ENCODE results near the gene IRAK2.

DNA sequence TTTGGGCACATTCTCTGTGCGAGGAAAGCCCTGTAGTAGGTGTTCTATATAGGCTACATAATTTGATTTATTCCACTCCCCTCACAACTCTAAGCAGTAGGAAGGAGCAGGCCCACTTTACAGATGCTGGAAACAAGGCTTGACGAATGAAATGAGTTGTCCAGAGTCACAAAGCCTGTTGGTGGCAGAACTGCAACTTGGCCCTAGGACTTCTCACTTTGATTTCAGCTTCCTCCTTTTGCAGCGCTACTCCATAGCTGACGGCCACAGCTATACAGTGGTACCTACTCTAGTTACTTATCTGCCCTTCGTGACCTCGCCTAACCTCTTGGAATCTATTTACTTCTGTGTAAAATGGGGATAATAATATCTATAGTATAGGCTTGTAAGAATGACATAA is 2.5 kb upstream of the IRAK2 start:
- TF ChIP-seq, protein P1, sequence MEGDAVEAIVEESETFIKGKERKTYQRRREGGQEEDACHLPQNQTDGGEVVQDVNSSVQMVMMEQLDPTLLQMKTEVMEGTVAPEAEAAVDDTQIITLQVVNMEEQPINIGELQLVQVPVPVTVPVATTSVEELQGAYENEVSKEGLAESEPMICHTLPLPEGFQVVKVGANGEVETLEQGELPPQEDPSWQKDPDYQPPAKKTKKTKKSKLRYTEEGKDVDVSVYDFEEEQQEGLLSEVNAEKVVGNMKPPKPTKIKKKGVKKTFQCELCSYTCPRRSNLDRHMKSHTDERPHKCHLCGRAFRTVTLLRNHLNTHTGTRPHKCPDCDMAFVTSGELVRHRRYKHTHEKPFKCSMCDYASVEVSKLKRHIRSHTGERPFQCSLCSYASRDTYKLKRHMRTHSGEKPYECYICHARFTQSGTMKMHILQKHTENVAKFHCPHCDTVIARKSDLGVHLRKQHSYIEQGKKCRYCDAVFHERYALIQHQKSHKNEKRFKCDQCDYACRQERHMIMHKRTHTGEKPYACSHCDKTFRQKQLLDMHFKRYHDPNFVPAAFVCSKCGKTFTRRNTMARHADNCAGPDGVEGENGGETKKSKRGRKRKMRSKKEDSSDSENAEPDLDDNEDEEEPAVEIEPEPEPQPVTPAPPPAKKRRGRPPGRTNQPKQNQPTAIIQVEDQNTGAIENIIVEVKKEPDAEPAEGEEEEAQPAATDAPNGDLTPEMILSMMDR (IDR thresholded peaks at IDR 0.05) = no peak
- no peak for TF ChIP-seq POLR2A (IDR thresholded peaks at IDR 0.05)

Data from uterus (tissue), 2 donors.